ENCODE results near the gene DES. TPM values are rescaled to one million over a fixed set of nuclear protein-coding genes. Genes with fewer than 3 reads are reported as not detected.

Gene DES
- total RNA-seq, 1 experiment from 2014 or later: 0.17 TPM

DNA sequence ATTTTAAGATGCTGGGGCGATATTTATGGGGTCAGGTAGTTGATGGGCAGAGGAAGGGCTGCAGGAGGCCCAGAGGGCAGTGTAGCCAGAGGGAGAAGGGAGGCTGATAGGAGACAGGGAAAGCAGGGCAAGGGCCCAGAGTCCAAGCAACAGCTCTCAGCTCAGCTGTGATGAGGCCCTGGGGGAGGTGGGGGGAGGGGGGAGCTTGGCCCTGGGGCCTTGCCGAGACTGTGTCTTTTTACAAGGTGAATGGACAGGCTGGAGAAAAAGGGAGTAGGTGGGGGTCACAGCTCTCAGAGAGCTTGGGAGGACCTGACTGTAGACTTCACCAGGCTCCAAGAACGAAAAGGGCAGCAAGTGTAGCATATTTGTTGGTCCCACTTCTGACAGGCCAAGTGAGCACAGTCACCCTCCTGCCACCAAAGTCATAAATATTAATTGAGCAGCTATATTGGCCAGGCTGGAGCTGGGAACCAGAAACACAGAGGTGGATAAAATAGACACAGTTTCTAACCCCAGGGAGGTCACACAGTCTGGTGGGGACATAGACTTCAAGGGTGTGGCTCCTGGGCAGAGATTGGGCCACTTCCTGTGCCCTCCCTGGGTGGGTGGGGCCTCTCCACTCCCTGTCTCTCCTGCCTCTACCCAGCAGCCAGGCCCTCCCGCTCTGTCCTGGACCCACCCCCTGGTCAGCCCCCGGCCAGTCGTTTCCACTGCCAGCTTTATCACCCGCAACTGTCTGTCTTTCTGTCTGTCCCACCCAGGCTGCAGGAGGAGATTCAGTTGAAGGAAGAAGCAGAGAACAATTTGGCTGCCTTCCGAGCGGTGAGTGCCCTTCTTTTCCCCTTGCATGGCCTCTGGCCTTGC is 1.4 kb downstream of the DES start:
- DNase-seq (ENCODE audit: low read depth): no peak

DNA sequence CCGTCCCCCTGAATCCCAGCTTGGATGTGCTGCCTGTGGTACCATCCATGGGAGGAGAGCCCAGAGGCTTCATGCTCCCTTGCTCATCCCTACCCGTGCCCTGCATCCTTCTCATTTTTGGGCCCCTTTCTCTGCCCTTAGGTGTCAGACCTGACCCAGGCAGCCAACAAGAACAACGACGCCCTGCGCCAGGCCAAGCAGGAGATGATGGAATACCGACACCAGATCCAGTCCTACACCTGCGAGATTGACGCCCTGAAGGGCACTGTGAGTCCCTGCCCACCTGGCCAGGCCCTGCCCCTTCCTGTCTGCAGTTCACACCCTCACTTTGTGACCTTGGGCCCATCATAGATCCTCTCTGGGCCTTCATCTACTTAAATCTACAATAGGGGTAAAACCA is 2.5 kb downstream of the DES start:
- DNase-seq (ENCODE audit: low read depth): no peak

DNA sequence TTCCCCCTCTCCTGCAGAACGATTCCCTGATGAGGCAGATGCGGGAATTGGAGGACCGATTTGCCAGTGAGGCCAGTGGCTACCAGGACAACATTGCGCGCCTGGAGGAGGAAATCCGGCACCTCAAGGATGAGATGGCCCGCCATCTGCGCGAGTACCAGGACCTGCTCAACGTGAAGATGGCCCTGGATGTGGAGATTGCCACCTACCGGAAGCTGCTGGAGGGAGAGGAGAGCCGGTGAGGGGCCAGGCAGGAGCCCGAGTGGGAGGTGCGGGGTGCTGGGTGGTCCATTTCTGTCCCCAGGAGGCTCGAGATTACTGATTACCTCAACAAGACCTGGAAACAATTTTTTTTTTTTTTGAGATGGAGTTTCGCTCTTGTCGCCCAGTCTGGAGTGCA is 3.1 kb downstream of the DES start:
- DNase-seq (ENCODE audit: low read depth): no peak

DNA sequence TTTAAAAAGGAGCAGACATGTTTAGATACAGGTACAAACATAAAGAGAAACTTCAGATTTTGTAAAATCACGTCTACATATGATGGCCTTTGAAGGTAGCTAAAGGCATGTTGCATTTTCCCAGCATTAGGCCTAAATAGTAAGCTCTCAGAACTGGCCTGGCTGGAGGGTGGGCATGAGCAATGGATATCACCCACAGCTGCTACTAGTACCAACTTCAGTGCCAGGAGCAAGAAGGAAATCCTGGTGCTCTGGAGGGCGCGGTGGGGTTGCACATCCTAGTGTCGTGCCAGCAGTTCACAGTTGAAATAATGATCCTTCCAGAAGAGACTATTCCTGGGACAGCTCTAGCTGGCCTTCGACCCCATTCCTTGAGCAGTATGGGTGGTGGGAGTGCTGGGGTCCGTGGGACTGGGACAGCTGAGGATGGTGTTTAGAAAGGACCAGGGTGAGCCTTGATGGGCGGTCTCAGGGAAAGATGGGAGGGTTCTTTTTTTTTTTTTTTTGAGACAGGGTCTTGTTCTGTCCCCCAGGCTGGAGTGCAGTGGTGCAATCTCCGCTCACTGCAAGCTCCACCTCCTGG is 4.9 kb downstream of the DES start:
- DNase-seq (ENCODE audit: low read depth): no peak

DNA sequence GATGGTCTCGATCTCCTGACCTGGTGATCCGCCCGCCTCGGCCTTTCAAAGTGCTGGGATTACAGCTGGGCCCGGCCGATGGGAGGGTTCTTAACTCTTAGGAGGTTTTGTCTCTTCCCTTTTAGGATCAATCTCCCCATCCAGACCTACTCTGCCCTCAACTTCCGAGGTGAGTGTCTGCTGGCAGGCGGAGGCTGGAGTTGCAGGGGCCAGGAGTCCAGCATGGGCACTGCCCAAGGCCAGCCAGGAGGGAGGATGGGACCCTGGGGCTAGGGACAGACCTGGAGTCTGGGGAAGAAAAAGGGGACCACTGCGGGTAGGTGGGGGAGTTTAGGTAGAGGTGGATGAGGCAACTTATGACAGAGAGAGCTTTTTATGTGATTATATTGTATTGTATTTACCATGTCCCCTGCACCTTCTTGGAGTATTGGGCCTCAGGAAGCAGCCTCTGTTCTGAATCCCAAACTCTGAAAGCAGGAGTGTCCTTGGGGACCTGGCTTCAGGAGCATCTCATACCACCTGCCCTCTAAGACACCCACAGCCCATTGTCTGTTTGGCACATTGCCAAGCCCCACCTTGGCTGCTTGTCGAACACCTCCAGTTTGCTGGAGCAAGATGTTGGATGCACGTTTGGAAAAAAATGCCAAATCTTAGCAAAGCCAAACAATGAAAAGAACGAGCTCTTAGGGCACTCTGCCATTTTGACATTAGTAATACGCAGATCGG is 5.6 kb downstream of the DES start:
- DNase-seq (ENCODE audit: low read depth): no peak

DNA sequence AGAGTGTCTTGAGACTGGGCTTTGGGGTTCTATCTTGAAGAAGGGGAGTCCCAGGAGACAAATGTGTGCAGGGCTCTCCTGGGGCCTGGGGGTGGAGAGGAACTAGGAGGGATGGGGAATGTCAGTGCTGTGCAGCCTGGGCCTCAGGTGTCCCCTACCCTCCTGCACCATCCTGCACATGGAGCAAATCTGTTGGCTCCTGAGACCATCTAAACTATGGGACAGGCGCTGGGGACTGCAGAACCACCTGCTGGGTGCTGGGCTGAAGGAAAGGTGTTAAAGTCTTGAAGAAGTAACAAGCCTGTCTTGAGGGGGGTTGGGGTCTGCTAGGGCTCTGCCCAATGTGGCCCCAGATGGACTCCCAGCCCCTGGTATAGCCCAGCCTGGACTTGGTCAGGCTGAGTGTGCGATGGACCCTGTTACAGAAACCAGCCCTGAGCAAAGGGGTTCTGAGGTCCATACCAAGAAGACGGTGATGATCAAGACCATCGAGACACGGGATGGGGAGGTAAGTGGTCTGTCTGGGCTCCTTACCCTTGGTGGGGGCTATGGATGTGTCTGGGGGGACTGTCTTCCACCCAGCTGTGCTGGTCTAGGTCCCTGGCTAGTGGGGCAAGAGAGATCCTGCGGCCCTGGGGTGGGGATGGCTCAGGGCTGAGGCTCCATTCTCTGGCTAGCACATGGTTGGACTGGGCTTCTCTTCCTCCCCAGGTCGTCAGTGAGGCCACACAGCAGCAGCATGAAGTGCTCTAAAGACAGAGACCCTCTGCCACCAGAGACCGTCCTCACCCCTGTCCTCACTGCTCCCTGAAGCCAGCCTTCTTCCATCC is 7.3 kb downstream of the DES start:
- DNase-seq (ENCODE audit: low read depth): no peak

DNA sequence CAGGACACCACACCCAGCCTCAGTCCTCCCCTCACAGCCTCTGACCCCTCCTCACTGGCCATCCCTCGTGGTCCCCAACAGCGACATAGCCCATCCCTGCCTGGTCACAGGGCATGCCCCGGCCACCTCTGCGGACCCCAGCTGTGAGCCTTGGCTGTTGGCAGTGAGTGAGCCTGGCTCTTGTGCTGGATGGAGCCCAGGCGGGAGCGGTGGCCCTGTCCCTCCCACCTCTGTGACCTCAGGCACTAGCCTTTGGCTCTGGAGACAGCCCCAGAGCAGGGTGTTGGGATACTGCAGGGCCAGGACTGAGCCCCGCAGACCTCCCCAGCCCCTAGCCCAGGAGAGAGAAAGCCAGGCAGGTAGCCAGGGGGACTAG is 7.9 kb downstream of the DES start:
- DNase-seq (ENCODE audit: low read depth): no peak

DNA sequence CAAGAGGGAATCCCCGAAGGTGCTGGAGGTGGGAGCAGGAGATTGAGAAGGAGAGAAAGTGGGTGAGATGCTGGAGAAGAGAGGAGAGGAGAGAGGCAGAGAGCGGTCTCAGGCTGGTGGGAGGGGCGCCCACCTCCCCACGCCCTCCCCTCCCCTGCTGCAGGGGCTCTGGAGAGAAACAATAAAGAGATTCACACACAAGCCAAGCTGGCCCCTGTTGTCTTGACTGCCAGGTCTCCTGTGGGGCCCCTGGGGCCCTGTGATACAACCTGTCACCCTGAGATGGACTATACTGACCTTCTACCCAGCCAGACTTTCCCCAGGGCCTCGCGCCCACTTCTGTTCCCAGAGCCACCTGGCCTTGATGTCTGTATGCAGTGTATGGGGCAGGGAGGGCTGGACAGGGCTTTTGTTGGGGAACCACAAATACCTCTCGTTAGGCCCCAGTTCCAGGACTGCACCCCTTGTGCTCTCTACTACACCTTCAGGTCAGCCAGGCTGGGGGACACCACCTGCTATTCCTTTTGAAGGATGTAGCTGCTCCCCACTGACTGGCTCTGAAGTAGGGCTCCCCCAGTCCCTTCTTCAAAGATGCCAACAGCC is 8.5 kb downstream of the DES start:
- no peak for DNase-seq (ENCODE audit: low read depth)

DNA sequence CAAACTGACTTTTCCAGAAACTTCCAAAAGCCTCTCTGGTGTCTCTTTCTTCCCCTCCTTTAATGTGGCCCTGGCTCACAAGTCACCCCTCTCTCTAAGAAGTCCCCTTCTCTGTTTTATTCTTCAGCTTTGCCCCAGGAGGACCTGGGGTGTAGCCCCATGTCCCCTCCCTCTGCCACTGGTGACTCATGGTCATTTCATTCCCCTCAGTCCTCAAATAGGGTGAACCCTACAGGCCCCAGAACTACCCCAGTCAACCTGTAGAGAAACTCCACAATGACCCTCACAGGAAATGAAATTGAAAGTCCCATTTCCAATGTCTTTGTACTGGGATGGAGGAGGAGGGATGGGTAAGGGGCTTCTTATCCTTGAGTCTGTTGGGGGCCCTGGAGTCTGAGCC is 10.3 kb downstream of the DES start:
- no peak for DNase-seq (ENCODE audit: low read depth)

DNA sequence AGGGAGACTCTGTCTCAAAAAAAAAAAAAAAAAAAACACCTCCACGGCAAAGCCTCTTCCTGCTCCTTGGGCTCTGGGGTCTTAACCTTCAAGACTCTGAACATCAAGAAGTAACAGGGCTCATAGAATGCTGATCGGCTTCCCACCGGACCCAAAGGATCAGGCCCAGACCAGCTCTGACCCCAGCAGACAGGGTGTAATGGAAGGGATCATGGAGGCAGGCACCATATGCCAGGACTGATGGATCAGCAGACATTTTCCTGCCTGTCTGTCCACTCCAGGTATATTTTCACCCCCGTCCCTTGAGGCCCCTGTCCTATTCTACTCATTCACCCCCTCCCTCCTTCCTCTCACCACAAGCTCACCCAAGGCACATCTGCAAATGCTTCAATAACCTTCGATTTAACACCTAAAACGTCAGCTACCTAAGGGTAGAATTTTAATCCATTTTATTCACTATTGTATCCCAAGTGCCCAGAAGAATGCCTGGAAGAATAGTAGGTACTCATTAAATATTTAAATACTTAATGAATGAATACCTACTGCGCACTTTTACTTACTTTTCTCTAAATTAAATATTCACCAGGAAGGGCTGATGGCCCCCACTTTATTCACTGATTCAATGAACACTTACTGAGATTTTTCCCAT is 11.9 kb downstream of the DES start:
- DNase-seq (ENCODE audit: low read depth): no peak

DNA sequence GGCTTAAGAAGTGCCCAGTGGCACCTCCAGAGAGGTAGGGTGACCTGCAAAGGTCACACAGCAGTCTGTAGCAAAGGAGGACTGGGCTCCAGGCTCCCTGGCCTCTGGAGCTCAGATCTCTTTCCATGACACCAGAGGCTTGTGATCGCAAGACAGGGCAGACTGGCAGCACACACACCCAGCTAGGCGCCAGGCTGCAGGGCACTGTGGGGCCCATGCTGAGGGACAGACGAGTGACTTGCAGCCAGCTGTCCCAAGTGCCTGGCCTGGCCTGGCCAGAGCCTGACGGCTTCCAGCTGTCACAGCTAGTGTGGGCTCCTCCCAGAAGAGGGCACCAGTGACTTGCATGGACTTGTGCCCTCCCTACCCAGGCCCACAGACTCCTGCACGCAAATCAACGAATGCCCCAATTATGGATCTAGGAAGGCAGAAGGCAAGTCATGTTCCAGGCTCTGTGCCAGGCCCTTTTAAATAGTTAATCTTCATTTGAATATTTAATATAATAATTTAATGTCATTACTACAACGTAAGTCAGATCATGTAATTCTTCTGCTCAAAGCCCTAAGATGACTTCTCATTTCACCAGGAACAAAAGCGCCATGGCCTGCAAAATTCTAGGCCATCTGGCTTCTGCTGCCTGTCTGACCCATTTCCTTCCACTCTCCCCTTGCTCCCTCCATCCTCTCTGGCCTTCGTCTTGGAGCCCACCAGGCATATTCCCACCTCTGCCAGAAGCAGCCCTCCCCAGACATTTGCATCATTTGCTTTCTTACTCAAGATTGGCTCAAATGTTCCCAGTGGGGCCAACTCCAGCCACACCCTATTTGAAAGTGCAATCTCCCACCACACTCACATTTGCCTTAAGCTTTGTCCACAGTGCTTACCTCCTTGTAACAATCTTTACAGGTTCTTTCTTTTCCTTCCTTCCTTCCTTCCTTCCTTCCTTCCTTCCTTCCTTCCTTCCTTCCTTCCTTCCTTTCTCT is 12.7 kb downstream of the DES start:
- peak; percentile 39 for DNase-seq (ENCODE audit: low read depth)

DNA sequence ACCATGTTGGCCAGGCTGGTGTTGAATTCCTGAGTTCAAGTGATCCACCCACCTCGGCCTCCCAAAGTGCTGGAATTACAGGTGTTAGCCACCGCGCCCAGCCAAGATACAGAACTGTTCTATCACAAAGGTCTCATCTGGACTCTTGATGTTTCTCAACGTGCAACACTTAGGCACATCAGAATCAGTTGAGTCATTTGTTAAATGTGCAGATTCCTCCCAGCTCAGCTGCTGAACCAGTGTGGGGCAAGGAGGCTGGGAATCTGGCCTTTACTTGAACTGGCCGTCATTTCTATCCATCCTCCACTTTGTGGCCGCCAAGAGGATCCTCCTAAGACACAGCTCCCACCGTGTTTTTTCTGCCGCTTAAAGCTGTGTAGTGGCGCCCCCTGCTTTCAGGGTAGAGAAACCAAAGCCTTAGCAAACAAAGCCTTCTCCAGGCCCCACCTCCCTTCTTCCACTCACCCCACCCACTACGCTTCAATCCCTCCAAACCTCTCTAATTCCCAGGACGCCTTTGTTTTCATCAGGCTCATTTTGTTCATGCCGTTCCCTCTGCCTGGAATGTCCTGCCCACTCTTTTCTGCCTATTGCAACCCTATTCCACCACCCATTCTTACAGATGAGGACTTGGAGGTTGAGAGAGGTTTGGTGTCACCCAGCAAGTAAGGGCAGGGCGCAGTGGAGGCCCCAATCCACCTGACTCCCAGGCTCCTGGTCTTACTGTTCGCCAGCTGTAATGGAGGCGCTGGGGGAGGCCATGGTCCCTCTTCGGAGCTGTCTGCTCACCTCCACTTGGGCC is 15.7 kb downstream of the DES start:
- peak; percentile 26 for DNase-seq (ENCODE audit: low read depth)

DNA sequence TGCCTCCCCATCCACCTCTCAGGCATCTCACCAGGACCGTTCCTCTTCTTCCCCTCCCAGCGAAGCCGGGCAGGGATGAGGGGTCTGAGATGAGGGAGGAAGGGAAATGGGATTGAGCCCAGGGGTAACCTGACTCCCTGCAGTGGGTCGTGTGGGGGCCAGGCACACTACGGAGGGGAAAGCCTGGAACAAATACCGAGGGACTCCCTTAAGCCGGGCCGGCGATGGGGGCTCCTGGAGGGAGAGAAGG is 16.2 kb downstream of the DES start:
- DNase-seq (ENCODE audit: low read depth): no peak

DNA sequence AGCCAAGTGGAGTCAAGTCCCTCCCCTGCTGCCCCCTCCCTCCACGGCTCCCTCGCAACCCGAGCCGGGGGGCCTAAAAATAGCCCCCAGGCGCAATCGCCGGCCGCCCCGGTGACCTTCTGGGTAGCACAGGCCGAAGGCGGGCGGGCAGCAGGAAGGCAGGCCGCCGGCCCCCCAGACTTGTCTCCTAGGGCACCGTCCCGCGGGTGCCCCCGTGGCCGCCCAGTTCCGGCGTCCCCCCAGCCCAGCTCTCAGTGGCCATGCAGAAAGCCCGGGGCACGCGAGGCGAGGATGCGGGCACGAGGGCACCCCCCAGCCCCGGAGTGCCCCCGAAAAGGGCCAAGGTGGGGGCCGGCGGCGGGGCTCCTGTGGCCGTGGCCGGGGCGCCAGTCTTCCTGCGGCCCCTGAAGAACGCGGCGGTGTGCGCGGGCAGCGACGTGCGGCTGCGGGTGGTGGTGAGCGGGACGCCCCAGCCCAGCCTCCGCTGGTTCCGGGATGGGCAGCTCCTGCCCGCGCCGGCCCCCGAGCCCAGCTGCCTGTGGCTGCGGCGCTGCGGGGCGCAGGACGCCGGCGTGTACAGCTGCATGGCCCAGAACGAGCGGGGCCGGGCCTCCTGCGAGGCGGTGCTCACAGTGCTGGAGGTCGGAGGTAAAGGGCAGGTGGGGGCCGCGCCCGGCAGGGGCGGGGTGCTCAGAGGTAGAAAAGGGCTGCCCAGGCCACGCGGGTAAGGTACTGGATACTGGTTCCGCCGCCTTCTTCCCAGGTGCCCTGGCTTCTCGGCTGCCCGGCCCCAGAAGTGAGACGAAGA is 16.7 kb downstream of the DES start, which contains the start of gene SPEG:
SPEG (plus strand) TSS at position 126 of the 808 bp plus-strand sequence; CDS start at position 261, 135 bp downstream.
- DNase-seq (ENCODE audit: low read depth): no peak

DNA sequence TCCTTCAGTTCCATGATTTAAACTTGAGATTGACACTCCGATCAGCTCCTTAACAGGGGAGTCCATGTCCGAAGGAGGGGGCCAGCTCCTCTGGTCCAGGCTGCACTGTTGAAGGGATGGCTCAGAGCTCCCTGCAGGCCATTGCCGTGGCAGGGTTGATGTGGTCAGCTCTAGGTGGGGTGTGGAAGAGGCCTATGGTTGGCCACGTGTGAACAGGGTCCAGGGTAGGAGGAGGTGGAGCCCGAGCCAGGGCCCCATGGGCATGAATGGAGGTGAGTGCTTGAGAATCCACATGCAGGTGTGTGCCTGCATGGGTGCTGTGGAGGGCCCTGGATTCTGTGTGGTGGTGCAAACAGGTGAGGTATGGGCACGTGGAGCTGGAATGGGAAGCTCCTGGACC is 17.5 kb downstream of the DES start:
- DNase-seq (ENCODE audit: low read depth): no peak

DNA sequence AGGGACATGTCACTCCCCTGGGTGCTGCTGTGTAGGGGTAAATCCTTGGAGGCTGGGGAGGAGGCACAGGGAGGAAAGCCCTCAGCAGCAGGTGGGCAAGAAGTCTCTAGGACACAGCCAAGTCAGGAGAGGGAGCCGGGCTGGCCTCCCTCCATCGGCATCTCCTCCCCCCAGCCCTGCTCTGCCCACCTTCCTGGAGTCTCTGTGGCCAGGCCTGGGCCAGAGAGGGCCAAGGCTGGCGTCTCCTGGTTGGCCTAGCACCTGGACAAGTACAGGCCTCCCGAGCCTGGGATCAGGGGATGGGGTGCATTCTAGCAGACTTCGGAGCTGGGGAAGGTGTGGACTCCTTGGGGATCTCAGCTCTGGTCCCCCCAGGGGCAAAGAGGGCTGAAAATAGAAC is 18.3 kb downstream of the DES start:
- no peak for DNase-seq (ENCODE audit: low read depth)

DNA sequence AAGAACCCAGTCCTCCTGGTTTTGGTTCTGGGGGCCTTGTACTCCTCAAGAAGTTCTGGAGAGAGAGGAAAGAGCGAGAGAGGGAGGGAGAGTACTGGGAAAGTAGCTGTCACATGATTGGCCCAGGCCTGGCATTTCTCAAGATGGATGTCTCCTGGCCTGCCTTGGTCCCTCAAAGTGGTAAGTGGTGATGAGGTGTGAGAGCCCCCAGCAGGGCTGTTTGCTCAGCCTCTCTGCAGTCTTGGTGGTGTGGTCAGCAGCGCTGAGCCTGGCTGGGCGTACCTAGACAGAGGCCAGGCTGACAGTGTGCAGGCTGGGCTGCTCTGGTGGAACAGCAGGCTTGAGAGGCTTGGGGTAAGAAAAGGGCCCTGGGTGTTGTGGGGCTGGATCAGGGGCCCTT is 19.0 kb downstream of the DES start:
- no peak for DNase-seq (ENCODE audit: low read depth)

DNA sequence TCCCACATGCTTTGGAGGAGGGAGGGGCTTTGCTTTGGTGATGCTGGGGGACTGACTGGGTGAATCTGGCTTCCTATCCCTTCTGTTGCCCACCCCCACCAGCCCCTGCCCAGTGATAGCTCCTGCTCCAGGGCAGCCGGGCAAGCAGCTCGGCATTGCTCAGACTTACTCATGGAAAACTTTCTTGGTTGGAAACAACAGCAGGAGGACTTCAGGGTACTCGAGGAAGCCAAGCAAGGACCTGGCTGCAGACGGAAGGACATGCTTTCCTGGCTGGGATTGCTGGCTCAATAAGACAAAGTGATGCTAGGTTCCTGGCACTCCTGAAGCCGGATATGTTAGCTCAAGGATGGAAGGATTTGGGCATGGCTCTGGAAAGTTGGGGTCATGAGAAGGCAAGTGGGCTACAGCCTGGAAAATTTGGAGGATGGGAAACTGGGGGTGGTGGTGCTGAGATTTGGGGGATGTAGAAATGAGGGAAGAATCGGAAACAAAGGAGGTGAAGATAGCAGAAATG is 19.6 kb downstream of the DES start:
- DNase-seq (ENCODE audit: low read depth): no peak
